H9 (cell line): ENCODE data around the gene SCP2. TPM values are rescaled to one million over a fixed set of nuclear protein-coding genes. Genes with fewer than 3 reads are reported as not detected.

Experiments
- DNase-seq: peaks from one replicate; pipeline ENCODE4 v3.0.0-alpha.2; 2017
- H2AFZ ChIP-seq: one replicate; pipeline ENCODE4 v1.6.1; 2013; ENCODE audit warnings: mild to moderate bottlenecking, low read length, control low read depth, moderate library complexity
- H2AK5ac ChIP-seq: 2 replicates; pipeline ENCODE4 v1.6.1; 2013; ENCODE audit warnings: low read length, control low read depth, mixed read lengths; ENCODE audit not compliant: insufficient read length
- H2BK120ac ChIP-seq: one replicate; pipeline ENCODE4 v1.6.1; 2013; ENCODE audit warnings: low read depth, mild to moderate bottlenecking, low read length, control low read depth, inconsistent platforms; ENCODE audit not compliant: poor library complexity, severe bottlenecking
- H2BK12ac ChIP-seq: 2 replicates; pipeline ENCODE4 v1.6.1; 2013; ENCODE audit warnings: low read length, control low read depth, mixed read lengths, low read depth; ENCODE audit not compliant: insufficient read length
- H2BK15ac ChIP-seq: 2 replicates; pipeline ENCODE4 v1.6.1; 2013; ENCODE audit warnings: low read depth, low read length, control low read depth
- H2BK20ac ChIP-seq: one replicate; pipeline ENCODE4 v1.6.1; 2013; ENCODE audit warnings: low read depth, mild to moderate bottlenecking, low read length, control low read depth, inconsistent platforms; ENCODE audit not compliant: poor library complexity, severe bottlenecking
- H2BK5ac ChIP-seq: 2 replicates; pipeline ENCODE4 v1.6.1; 2013; ENCODE audit warnings: low read length, control low read depth, mixed read lengths; ENCODE audit not compliant: insufficient read length
- H3K14ac ChIP-seq: 2 replicates; pipeline ENCODE4 v1.6.1; 2013; ENCODE audit warnings: low read length, control low read depth; ENCODE audit not compliant: insufficient read depth
- H3K18ac ChIP-seq: 2 replicates; pipeline ENCODE4 v1.6.1; 2013; ENCODE audit warnings: low read depth, mild to moderate bottlenecking, mixed read lengths, low read length, control low read depth; ENCODE audit not compliant: insufficient read length
- H3K23ac ChIP-seq: 2 replicates; pipeline ENCODE4 v1.6.1; 2013; ENCODE audit warnings: low read length, control low read depth, mixed read lengths, low read depth; ENCODE audit not compliant: insufficient read length
- H3K23me2 ChIP-seq: 2 replicates; pipeline ENCODE4 v1.6.1; 2013; ENCODE audit warnings: low read depth, mild to moderate bottlenecking, mixed read lengths, low read length, control low read depth; ENCODE audit not compliant: insufficient read length, poor library complexity, severe bottlenecking
- H3K27ac ChIP-seq: 2 replicates; pipeline ENCODE4 v1.5.1; 2013; ENCODE audit warnings: low read length, control low read depth, mixed read lengths, low read depth; ENCODE audit not compliant: insufficient read length
- H3K27me3 ChIP-seq: 2 replicates; pipeline ENCODE4 v1.6.1; 2013; ENCODE audit warnings: low read length, control low read depth, inconsistent platforms; ENCODE audit not compliant: insufficient read depth
- H3K4ac ChIP-seq: 2 replicates; pipeline ENCODE4 v1.6.1; 2013; ENCODE audit warnings: low read depth, mild to moderate bottlenecking, control low read depth, inconsistent platforms, low read length, moderate library complexity
- H3K4me1 ChIP-seq: 2 replicates; pipeline ENCODE4 v1.6.1; 2013; ENCODE audit warnings: low read length, control low read depth, inconsistent platforms; ENCODE audit not compliant: insufficient read depth
- H3K4me2 ChIP-seq: 2 replicates; pipeline ENCODE4 v1.6.1; 2013; ENCODE audit warnings: low read length, control low read depth, mixed read lengths; ENCODE audit not compliant: insufficient read length, insufficient read depth
- H3K56ac ChIP-seq: 2 replicates; pipeline ENCODE4 v1.6.1; 2013; ENCODE audit warnings: low read depth, mild to moderate bottlenecking, mixed read lengths, low read length, control low read depth; ENCODE audit not compliant: insufficient read length
- H3K79me1 ChIP-seq: 2 replicates; pipeline ENCODE4 v1.6.1; 2013; ENCODE audit warnings: low read depth, mild to moderate bottlenecking, moderate library complexity, low read length, control low read depth, inconsistent platforms; ENCODE audit not compliant: insufficient read depth, poor library complexity, severe bottlenecking
- H3K79me2 ChIP-seq: 2 replicates; pipeline ENCODE4 v1.6.1; 2013; ENCODE audit warnings: low read length, control low read depth, inconsistent platforms; ENCODE audit not compliant: insufficient read depth
- H3K9ac ChIP-seq: 2 replicates; pipeline ENCODE4 v1.6.1; 2013; ENCODE audit warnings: low read length, control low read depth, mixed read lengths; ENCODE audit not compliant: insufficient read length; ENCODE audit errors: extremely low read depth
- H3K9me3 ChIP-seq: one replicate; pipeline ENCODE4 v1.6.1; 2013; ENCODE audit warnings: low read depth, low read length, inconsistent platforms; ENCODE audit not compliant: control insufficient read depth
- H3T11ph ChIP-seq: one replicate; pipeline ENCODE4 v1.6.1; 2013; ENCODE audit warnings: mild to moderate bottlenecking, low read length, control low read depth, inconsistent platforms
- H4K20me1 ChIP-seq: one replicate; pipeline ENCODE4 v1.6.1; 2013; ENCODE audit not compliant: control insufficient read depth, insufficient read length, insufficient read depth
- H4K5ac ChIP-seq: 2 replicates; pipeline ENCODE4 v1.6.1; 2013; ENCODE audit warnings: low read depth, mild to moderate bottlenecking, mixed read lengths, low read length, control low read depth; ENCODE audit not compliant: insufficient read length
- H4K8ac ChIP-seq: replicated peaks from 2 replicates; pipeline ENCODE4 v1.6.1; 2013; ENCODE audit warnings: low read length, control low read depth, mixed read lengths, low read depth; ENCODE audit not compliant: insufficient read length
- H4K91ac ChIP-seq: 2 replicates; pipeline ENCODE4 v1.6.1; 2013; ENCODE audit warnings: low read depth, mild to moderate bottlenecking, moderate library complexity, mixed read lengths, low read length, control low read depth; ENCODE audit not compliant: insufficient read length
- H3K27ac Mint-ChIP-seq, 3 experiments: 2 replicates in 2 of 3; 3 replicates in 1 of 3; pipeline ENCODE4 v1.8.0; 2020 to 2021; ENCODE audit warnings: mixed read lengths in 3 of 3, mild to moderate bottlenecking in 1 of 3, moderate library complexity in 1 of 3
- H3K27me3 Mint-ChIP-seq: 2 replicates; pipeline ENCODE4 v1.8.0; 2021; ENCODE audit warnings: low read depth, mild to moderate bottlenecking, moderate library complexity, mixed read lengths
- H3K36me3 Mint-ChIP-seq, 3 experiments: 2 replicates in 2 of 3; 3 replicates in 1 of 3; pipeline ENCODE4 v1.8.0; 2020 to 2021; ENCODE audit warnings: low read depth in 3 of 3, mixed read lengths in 3 of 3; ENCODE audit not compliant: insufficient read depth in 1 of 3
- H3K4me1 Mint-ChIP-seq, 2 experiments: 2 replicates each; pipeline ENCODE4 v1.8.0; 2020; ENCODE audit warnings: mixed read lengths in 2 of 2
- H3K4me3 Mint-ChIP-seq, 2 experiments: 2 replicates in 1 of 2; 3 replicates in 1 of 2; pipeline ENCODE4 v1.8.0; 2020 to 2021; ENCODE audit warnings: mild to moderate bottlenecking in 2 of 2, mixed read lengths in 2 of 2, moderate library complexity in 1 of 2
- H3K9me3 Mint-ChIP-seq, 2 experiments: 2 replicates in 1 of 2; 3 replicates in 1 of 2; pipeline ENCODE4 v1.8.0; 2020; ENCODE audit warnings: mild to moderate bottlenecking in 2 of 2, mixed read lengths in 2 of 2, moderate library complexity in 1 of 2
- WGBS: extraction: QIAGEN DNeasy Blood & Tissue Kit; methylation state at CpG from one replicate; pipeline ENCODE4 v1.1.7; 2013; ENCODE audit warnings: missing lambda C conversion rate, low lambda C conversion rate, mixed read lengths; ENCODE audit not compliant: insufficient read length; ENCODE audit errors: extremely low coverage; 5-methylcytosine and 5-hydroxymethylcytosine counted together
- total RNA-seq: library from RNA; stranded (reverse); gene quantifications from 2 replicates; pipeline ENCODE4 v1.2.1, GENCODE V29; 2021
- TF ChIP-seq, protein P1 (sequence below): fragments of 200-600 bp; sonication (generic); conservative IDR thresholded peaks from 3 replicates; pipeline ENCODE4 v1.8.0; 2021; ENCODE audit warnings: antibody characterized with exemption, mild to moderate bottlenecking

The SCP2 gene
- total RNA-seq, 1 experiment from 2014 or later = 48.8 TPM

DNA sequence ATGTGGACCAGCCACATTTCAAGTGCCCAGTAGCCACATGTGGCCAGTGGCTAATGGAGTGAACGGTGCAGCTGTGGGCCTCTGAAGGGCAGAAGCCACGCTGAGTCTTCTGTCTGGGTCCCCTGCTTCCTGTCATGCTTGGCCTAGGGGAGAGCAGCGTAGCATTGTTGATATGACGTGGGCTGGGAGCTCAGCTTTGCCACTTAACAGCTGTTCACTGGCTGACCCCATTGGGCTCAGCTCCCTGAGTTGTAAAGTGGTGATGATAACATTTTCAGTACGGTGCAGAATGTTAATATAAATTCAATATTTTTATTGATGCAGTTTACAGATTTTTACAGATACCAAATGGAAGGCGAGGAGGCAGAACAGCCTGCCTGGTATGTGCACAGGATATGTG is 139.4 kb downstream of the SCP2 start:
- no peak for DNase-seq
- H3K4me3 Mint-ChIP-seq = no peak overlapping the region
- no peak overlapping the region for H4K5ac ChIP-seq
- TF ChIP-seq, protein P1, sequence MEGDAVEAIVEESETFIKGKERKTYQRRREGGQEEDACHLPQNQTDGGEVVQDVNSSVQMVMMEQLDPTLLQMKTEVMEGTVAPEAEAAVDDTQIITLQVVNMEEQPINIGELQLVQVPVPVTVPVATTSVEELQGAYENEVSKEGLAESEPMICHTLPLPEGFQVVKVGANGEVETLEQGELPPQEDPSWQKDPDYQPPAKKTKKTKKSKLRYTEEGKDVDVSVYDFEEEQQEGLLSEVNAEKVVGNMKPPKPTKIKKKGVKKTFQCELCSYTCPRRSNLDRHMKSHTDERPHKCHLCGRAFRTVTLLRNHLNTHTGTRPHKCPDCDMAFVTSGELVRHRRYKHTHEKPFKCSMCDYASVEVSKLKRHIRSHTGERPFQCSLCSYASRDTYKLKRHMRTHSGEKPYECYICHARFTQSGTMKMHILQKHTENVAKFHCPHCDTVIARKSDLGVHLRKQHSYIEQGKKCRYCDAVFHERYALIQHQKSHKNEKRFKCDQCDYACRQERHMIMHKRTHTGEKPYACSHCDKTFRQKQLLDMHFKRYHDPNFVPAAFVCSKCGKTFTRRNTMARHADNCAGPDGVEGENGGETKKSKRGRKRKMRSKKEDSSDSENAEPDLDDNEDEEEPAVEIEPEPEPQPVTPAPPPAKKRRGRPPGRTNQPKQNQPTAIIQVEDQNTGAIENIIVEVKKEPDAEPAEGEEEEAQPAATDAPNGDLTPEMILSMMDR = no peak
- H4K91ac ChIP-seq = no peak overlapping the region
- no peaks in the 10 kb centered on the region for H3K9me3 Mint-ChIP-seq
- no peak overlapping the region for H3K56ac ChIP-seq
- H3K4me2 ChIP-seq = no peak overlapping the region
- no peaks in the 10 kb centered on the region for H3K36me3 Mint-ChIP-seq
- WGBS = no CpG with 5 or more reads among the region's 6 CpGs
- H3K23me2 ChIP-seq = peaks cover 9% of the 10 kb centered on the region
- H4K20me1 ChIP-seq = no peaks in the 10 kb centered on the region
- no peak overlapping the region for H2AK5ac ChIP-seq
- no peaks in the 10 kb centered on the region for H3K79me2 ChIP-seq
- no peak overlapping the region for H3K14ac ChIP-seq
- no peak overlapping the region for H2BK20ac ChIP-seq
- H3K4me1 Mint-ChIP-seq = peaks cover 6 to 11% of the 10 kb centered on the region in 2 experiments
- H3K23ac ChIP-seq = no peak overlapping the region
- H3K9me3 ChIP-seq = no peaks in the 10 kb centered on the region
- peaks cover 19% of the 10 kb centered on the region; the same call in 1 of the 2 replicates for H3K27me3 ChIP-seq
- no peak overlapping the region for H2BK15ac ChIP-seq
- no peak overlapping the region for H2BK12ac ChIP-seq
- H3K4me1 ChIP-seq = no peaks in the 10 kb centered on the region
- H4K8ac ChIP-seq = no peak overlapping the region
- no peak overlapping the region for H3T11ph ChIP-seq
- no peak overlapping the region for H3K4ac ChIP-seq
- no peak overlapping the region for H2BK120ac ChIP-seq
- H3K18ac ChIP-seq = no peak overlapping the region
- no peak overlapping the region for H3K9ac ChIP-seq
- no peak overlapping the region for H2BK5ac ChIP-seq
- peaks cover 44% of the 10 kb centered on the region for H3K27me3 Mint-ChIP-seq
- no peak overlapping the region for H3K27ac ChIP-seq
- no peak overlapping the region for H3K27ac Mint-ChIP-seq
- H2AFZ ChIP-seq = no peak overlapping the region
- no peaks in the 10 kb centered on the region for H3K79me1 ChIP-seq
